Endodermal cell (in vitro differentiated cells): ENCODE data around the gene ARID1A. TPM values are rescaled to one million over a fixed set of nuclear protein-coding genes. Genes with fewer than 3 reads are reported as not detected.

Experiments
- DNase-seq: peaks from one replicate; pipeline ENCODE4 v3.0.0-alpha.2; 2017
- H3K27ac ChIP-seq: 2 replicates; pipeline ENCODE4 v1.5.1; 2013; ENCODE audit warnings: mild to moderate bottlenecking, low read depth, low read length, moderate library complexity
- H3K27me3 ChIP-seq: 2 replicates; pipeline ENCODE4 v1.6.1; 2013; ENCODE audit warnings: mild to moderate bottlenecking, low read length, moderate library complexity; ENCODE audit not compliant: insufficient read depth, control insufficient read depth, poor library complexity, severe bottlenecking
- H3K36me3 ChIP-seq: 2 replicates; pipeline ENCODE4 v1.7.0; 2013; ENCODE audit warnings: mild to moderate bottlenecking, low read length, moderate library complexity; ENCODE audit not compliant: control insufficient read depth, insufficient read depth
- H3K4me1 ChIP-seq: one replicate; pipeline ENCODE4 v1.7.0; 2013; ENCODE audit warnings: low read length; ENCODE audit not compliant: control insufficient read depth, insufficient read depth
- H3K4me3 ChIP-seq: 2 replicates; pipeline ENCODE4 v1.5.1; 2013; ENCODE audit warnings: mild to moderate bottlenecking, low read length, moderate library complexity
- H3K9ac ChIP-seq: 2 replicates; pipeline ENCODE4 v1.6.1; 2013; ENCODE audit warnings: mild to moderate bottlenecking, low read length, moderate library complexity; ENCODE audit not compliant: poor library complexity, severe bottlenecking; ENCODE audit errors: extremely low read depth
- H3K9me3 ChIP-seq: 2 replicates; pipeline ENCODE4 v1.6.1; 2013; ENCODE audit warnings: mild to moderate bottlenecking, low read length, moderate library complexity; ENCODE audit not compliant: control insufficient read depth
- H3K27ac Mint-ChIP-seq: 2 replicates; pipeline ENCODE4 v1.8.0; 2020; ENCODE audit warnings: mixed read lengths
- H3K27me3 Mint-ChIP-seq: 2 replicates; pipeline ENCODE4 v1.8.0; 2021; ENCODE audit warnings: mild to moderate bottlenecking, mixed read lengths; ENCODE audit not compliant: insufficient read depth
- H3K36me3 Mint-ChIP-seq: 2 replicates; pipeline ENCODE4 v1.8.0; 2020; ENCODE audit warnings: low read depth, mixed read lengths
- H3K4me1 Mint-ChIP-seq: 2 replicates; pipeline ENCODE4 v1.8.0; 2020; ENCODE audit warnings: mixed read lengths
- H3K4me3 Mint-ChIP-seq: 2 replicates; pipeline ENCODE4 v1.8.0; 2020; ENCODE audit warnings: mild to moderate bottlenecking, moderate library complexity, mixed read lengths
- H3K9me3 Mint-ChIP-seq: 2 replicates; pipeline ENCODE4 v1.8.0; 2020; ENCODE audit warnings: mild to moderate bottlenecking, mixed read lengths
- WGBS, 2 experiments: methylation state at CpG; one replicate each; pipeline versions ENCODE4 v1.1.5 to v1.1.7; 2013; ENCODE audit warnings: missing lambda C conversion rate in 2 of 2, mixed read lengths in 1 of 2; ENCODE audit not compliant: insufficient coverage in 1 of 2, insufficient read length in 1 of 2; 5-methylcytosine and 5-hydroxymethylcytosine counted together
- total RNA-seq, 2 donors: library from RNA; stranded (reverse); fragmentation: NEBNext Ultra II Directional in 1 of 2; extraction: Animal tissue kit (Norgen Biotek cat#: 25700) in 1 of 2; gene quantifications; 2 replicates in 1 of 2; 3 replicates in 1 of 2; pipeline ENCODE4 v1.2.1, GENCODE V29; 2021
- TF ChIP-seq, protein P1 (sequence below): fragments of 200-600 bp; sonication (generic); conservative IDR thresholded peaks from 2 replicates; pipeline ENCODE4 v1.5.0; 2021; ENCODE audit warnings: antibody characterized with exemption, mild to moderate bottlenecking

ARID1A gene
- total RNA-seq, 2 donors from 2014 or later: 118 to 128 TPM

DNA sequence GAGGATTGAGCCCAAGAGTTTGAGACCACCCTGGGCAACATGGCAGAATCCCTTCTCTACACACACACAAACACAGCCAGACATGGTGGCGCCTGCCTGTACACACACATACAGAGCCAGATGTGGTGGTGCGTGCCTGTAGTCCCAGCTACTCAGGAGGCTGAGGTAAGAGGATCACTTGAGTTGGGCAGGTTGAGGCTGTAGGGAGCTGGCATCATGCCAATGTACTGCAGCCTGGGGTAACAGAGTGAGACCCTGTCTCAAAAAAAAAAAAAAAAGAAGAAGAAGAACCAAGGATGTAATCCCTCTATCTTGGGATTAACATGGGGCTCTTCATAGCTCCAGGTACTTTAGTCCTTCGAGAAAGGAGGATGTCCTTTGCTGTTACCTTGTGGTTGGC is 62.5 kb downstream of the ARID1A start:
- H3K4me1 Mint-ChIP-seq: no peaks in the 10 kb centered on the region

DNA sequence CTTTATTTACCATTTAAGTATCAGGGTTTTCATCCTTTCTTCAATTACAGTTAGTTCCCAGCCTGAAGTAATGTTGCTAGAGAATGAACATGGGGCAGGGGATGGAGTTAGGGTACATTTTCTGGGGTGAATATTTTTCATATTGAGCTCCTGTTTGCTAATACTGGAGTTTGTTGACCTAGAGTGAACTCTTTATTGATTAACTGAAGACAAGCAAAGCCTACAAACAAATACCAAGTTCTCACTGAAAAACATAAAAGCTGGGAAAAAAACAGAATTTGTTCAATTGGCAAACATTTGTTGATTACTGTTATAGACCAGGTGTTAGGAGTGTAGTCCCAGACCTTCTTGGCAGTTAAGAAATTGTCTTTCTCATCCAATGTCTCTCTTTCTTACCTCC is 63.7 kb downstream of the ARID1A start:
- Histone ChIP-seq H3K4me1 (no peaks in the 10 kb centered on the region), H3K27ac (no peak overlapping the region), H3K27me3 (no peaks in the 10 kb centered on the region), H3K9me3 (no peaks in the 10 kb centered on the region), H3K9ac (no peak overlapping the region), H3K36me3 (peaks cover 85% of the 10 kb centered on the region), H3K4me3 (no peak overlapping the region)
- TF ChIP-seq, protein P1, sequence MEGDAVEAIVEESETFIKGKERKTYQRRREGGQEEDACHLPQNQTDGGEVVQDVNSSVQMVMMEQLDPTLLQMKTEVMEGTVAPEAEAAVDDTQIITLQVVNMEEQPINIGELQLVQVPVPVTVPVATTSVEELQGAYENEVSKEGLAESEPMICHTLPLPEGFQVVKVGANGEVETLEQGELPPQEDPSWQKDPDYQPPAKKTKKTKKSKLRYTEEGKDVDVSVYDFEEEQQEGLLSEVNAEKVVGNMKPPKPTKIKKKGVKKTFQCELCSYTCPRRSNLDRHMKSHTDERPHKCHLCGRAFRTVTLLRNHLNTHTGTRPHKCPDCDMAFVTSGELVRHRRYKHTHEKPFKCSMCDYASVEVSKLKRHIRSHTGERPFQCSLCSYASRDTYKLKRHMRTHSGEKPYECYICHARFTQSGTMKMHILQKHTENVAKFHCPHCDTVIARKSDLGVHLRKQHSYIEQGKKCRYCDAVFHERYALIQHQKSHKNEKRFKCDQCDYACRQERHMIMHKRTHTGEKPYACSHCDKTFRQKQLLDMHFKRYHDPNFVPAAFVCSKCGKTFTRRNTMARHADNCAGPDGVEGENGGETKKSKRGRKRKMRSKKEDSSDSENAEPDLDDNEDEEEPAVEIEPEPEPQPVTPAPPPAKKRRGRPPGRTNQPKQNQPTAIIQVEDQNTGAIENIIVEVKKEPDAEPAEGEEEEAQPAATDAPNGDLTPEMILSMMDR: no peak
- no peak overlapping the region for H3K27ac Mint-ChIP-seq
- no peak for DNase-seq
- no peaks in the 10 kb centered on the region for H3K27me3 Mint-ChIP-seq
- H3K9me3 Mint-ChIP-seq: no peaks in the 10 kb centered on the region
- no peaks in the 10 kb centered on the region for H3K4me1 Mint-ChIP-seq
- peaks cover 76% of the 10 kb centered on the region for H3K36me3 Mint-ChIP-seq
- H3K4me3 Mint-ChIP-seq: no peak overlapping the region

More for the DNA sequence above, 62.5 kb downstream of the ARID1A start:
- Mint-ChIP-seq H3K36me3 (peaks cover 76% of the 10 kb centered on the region), H3K9me3 (no peaks in the 10 kb centered on the region), H3K4me3 (no peak overlapping the region), H3K27me3 (no peaks in the 10 kb centered on the region), H3K27ac (peak overlapping the region; percentile 30)
- Histone ChIP-seq H3K27ac (no peak overlapping the region), H3K27me3 (no peaks in the 10 kb centered on the region), H3K9ac (no peak overlapping the region), H3K36me3 (peaks cover 86% of the 10 kb centered on the region), H3K4me3 (no peak overlapping the region), H3K4me1 (no peaks in the 10 kb centered on the region), H3K9me3 (no peaks in the 10 kb centered on the region)
- DNase-seq: no peak
- TF ChIP-seq, protein P1: no peak
- 92 to 96% methylated on average over 1 to 3 of the region's 3 CpGs for WGBS, 2 experiments

DNA sequence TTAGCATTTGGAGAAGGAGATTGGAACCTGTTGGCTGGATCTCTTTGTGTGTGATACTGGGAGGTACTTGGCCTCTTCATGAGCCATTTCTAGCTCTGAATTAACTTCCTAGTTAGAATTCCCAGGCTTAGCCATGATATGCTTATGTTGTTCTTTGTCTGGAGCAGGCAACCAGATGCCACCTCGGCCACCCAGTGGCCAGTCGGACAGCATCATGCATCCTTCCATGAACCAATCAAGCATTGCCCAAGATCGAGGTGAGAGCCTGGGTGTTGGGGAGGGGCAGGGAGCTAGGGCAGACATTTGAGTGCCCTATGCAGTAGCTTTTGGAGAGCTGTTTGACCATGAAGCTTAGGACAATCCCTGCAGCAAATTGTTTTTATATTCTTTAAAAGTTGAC is 65.4 kb downstream of the ARID1A start:
- 94% methylated on average over 2 to 3 of the region's 3 CpGs for whole genome bisulfite sequencing, 2 experiments
- H3K4me1 ChIP-seq: no peaks in the 10 kb centered on the region
- Mint-ChIP-seq H3K4me3 (no peak overlapping the region), H3K36me3 (peaks cover 80% of the 10 kb centered on the region), H3K27ac (peak overlapping the region; percentile 2), H3K9me3 (no peaks in the 10 kb centered on the region), H3K4me1 (no peaks in the 10 kb centered on the region), H3K27me3 (no peaks in the 10 kb centered on the region)
- H3K4me3 ChIP-seq: no peak overlapping the region
- H3K27me3 ChIP-seq: no peaks in the 10 kb centered on the region
- no peak for DNase-seq
- H3K27ac ChIP-seq: peak overlapping the region; percentile 47
- H3K9me3 ChIP-seq: no peaks in the 10 kb centered on the region
- TF ChIP-seq, protein P1: peak; percentile 47
- H3K36me3 ChIP-seq: peaks cover 83% of the 10 kb centered on the region
- H3K9ac ChIP-seq: no peak overlapping the region
